Stimulated activated CD4-positive, alpha-beta T cell treated with anti-CD3 and anti-CD28 coated beads, Interleukin-4, amount 100 ng/mL, for 48 hours (primary cell): ENCODE data around the gene NEUROD6.

Experiments used
- DNase-seq, 2 donors: peaks; one replicate each; pipeline ENCODE4 v3.0.0-alpha.2; 2020; ENCODE audit warnings: low read depth in 2 of 2

NEUROD6 gene

GRCh38 chr7:31340603-31341002 lies at the start of gene NEUROD6:
Gene NEUROD6, minus strand, starts transcription at chr7:31340726. Its CDS starts 1,458 bp downstream, at chr7:31339268.
- DNase-seq: no peak

DNA sequence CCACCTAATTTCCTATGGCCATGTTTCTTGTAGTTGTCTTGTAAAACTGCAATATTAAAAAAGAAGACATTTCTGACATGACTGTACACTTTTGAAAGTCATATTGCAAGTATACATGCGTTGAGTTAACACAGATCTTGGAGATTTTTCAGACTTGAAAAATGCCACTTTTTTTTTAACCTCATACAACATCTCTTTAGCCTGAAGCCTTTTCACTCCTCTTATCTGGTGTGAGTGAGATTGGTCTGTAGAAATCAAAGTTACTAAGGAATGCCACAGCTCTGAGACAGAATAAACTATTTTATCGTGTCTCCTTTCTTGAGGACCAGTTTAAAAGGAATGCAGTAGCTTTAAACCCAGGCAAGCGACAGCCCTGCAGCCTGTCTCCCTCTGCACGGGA lies 43.9 kb upstream of the NEUROD6 start:
- no peak for DNase-seq

DNA sequence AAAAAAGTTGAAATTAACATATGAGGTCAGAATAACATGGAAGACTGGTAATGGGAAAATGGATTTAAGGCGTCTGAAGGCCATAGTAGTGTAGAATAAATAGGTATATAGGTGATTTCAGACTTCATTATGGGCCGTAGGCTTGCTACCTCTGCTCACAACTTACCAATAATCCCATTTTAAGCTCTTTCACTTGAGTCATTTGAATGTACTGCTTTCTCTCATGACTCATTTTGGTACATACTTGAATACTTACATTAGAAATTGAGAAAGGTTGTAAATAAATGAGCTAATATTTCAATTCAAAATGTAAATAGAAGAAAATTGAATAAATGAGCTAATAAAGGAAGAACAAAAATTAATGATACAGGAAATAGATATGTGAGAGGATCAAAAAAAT lies 42.2 kb upstream of the NEUROD6 start:
- no peak for DNase-seq

DNA sequence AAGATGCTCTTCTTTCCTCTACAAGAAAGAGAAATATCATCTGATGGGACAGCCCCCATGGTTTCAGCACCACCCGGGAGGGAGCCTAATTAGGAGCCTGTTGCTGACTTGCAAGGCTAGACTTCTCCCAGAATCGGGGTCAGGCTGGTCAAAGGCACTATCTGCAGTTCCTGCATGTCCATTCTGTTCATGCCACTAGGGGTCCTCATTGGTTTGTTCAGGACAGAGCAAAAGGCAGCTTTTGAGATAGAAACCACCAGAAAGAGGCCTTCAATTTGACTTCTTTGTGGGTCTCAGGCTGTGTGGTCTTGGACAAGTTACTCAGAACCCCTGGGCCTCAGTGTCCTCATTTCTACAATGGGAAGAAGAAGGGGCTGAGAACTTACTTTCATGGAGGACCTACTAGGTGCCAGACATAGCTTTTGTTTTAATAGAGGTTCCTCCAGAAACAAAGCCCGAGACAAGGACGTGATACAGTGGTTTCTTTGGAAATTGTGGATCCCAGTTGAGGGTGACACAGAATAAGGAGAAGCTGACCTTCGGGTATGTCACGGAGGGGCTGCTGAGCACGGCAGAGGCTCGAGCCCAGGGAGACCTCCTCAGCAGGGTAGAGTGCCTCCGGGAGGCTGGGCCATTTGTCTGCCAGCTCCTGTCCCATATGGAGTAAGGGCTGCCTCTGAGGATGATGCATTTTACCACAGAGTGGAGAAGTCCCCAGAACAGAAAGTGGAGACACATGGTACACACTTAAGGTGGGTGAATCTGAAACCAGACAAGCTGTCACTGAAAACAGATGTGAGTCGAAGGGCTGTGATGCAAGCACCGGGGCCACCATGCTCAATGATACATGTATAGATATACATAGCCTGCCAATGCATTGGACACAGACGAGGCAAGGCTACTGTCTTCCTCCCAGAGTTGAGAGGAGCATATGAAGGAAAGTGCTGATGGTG lies 33.1 kb upstream of the NEUROD6 start:
- no peak for DNase-seq

DNA sequence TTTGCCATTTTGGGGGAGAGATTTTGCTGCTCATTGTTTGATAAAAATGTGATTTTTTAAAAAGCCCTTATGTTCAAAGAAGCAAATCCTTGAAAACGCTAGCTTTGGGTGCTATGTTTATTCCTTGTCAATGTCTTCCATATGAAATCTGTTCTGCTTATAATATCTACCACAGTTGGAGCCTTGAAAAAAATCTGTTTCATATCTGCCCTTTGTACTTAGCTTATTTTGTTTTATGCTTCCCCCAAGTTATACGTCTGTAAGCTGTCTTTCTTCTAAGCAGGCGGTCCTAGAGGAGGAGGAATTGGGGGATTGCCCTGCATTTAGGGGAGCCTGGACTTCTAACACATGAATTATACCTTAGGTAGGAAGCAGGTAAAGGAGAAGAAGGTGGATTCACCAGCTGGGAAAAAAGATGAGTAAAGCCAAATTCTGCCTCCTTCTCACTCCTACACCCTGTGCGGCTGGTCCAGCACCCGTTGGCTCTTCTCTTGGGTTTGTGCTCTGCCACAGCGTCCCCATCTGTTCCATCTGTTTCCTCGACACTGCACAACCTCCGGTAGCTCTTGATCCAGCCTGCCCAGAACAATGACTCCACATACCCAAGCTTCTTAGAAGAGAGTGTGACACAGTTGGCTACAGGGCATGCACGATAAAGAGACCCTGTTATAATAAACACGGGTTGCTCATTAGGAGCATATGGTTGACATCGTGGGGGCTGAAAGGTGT lies 31.9 kb upstream of the NEUROD6 start:
- no peak for DNase-seq

- DNase-seq: no peak
Measured at GRCh38 chr7:31371621-31372020, 31.1 kb upstream of the NEUROD6 start.

DNA sequence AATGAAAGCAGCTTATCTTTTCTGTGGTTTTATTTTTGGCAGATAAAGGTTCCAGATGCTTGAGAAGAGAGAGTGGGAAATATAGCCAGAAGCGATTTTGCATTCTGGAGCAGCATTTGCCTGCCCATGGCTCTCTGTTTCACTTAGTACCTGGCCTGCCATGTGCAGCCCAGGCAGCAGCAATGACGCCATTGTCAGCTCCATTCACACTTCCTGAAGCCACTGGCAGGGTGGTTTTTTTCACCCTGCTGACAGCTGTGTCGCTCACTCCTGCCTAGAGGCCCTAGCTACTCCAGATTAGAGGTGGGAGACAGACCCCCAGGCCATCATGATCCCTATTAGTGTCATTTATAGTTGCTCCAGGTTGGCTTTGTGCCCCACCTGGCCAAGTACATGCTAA lies 30.1 kb upstream of the NEUROD6 start:
- DNase-seq: no peak

DNA sequence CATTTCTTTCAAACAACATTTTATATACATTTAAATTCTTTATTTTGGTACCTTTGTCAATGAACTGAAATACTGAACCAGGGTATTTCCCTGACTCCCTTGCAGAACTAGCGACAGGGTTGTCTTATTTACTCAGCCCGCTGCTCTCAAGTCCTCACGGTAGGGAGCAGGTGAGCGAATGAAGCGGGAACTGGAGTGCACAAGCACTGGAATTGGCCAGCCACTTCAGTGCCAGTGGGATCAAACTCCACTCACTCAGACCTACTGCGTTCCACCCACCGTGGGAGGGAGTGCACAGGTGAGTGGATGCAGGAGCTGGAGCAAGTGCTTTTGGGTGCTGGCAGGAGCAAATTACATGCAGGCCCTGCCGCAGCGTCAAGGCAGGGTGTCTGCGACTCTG lies 28.1 kb upstream of the NEUROD6 start:
- no peak for DNase-seq

GRCh38 chr7:31363496-31363895 lies 23.0 kb upstream of the NEUROD6 start:
- no peak for DNase-seq

DNA sequence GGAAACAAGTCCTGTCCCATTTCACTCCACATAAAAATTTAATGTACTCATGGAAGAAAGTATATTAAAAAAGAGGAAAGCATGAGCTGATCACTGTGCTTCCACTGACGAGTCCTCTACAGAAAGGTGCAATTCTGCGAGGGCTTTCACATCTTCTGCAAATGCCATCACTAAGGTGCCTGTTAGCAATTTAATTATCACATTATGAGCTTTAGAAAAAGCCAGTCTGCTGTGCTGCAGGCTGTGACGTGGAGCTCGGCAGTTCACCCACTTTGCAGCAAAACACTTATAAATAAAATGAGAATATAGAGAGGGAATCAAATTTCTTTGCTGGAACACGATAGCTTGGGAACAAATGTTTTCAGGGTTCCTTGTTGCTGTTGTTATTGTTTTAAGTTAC lies 22.5 kb upstream of the NEUROD6 start:
- no peak for DNase-seq

- no peak for DNase-seq
Measured at GRCh38 chr7:31362401-31362800, 21.9 kb upstream of the NEUROD6 start.

- no peak for DNase-seq
Measured at GRCh38 chr7:31358467-31358866, 17.9 kb upstream of the NEUROD6 start.

DNA sequence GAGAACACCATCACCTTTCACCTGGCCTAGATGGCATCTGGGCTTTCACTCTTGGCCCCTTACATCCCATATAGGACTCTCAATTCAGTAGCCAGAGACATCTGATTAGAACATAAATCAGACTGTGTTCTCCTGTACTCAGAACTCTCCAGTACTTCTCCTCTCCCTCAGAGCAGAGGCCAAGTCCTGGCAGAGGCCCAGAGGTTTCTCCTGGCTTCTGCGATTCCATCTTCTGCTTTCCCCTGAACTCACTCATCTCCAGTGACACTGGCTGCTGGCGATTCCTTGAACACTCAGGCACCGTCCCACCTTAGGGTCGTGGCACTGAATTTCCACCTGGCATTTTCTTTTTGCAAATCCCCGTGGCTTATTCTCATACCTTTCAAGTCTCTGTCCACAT lies 4.9 kb upstream of the NEUROD6 start:
- DNase-seq: no peak

DNA sequence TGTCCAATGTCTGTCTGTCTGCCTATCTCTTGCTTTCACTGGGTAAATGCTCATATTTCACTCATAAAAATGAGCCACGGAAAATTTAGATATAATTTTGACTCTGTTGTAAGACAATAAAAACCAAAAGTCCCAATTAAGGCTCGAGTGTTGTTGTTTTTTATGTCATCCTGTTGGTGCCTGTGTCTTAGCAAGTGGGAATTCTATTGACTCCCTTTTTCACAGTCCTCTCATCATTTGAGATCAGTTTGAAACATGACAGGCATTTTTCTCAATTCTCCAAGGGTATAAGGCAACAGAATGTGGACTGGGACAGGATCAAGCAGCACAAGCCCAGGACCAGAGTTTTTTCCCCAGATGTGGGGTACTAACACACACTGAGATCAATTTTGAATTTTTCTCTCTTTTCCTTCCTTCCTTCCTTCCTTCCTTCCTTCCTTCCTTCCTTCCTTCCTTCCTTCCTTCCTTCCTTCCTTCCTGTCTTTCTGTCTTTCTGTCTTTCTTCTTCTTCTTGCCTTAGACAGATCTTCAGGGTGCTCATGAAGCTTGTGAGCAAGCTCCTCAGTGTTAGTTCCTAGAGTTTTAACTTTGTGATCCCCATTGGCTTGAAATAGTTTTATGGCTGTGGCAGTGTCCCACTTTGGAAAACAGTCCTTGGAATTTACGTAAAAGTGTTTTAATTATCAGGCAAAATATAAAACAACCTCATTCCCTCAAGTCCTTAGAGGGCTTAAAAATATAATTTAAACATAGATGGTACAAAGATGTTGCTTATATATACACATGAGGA lies 3.2 kb upstream of the NEUROD6 start:
- no peak for DNase-seq

DNA sequence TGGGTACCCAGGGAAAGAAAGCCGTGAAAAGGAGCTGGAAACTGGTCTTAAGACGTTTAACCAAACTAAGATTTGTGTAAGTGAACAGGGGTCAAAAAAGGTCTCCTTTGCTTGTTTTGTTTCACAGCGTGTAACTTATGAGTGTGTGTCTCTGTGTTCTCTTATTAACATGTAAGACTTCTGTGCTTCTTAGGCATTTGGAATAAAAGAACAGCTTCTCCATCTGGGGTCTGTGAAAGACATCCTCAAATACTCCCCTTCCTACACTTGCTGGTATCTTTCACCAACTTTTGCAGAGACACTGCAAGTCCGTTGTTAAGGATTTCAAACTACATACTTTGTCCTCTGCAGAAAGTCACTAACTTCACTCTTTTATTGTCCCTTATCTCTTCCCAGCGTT lies 615 bp upstream of the NEUROD6 start:
- DNase-seq: no peak

- DNase-seq: no peak
Measured at GRCh38 chr7:31340051-31340450, 475 bp downstream of the NEUROD6 start.

GRCh38 chr7:31338706-31339105 lies 1.8 kb downstream of the NEUROD6 start:
- no peak for DNase-seq

DNA sequence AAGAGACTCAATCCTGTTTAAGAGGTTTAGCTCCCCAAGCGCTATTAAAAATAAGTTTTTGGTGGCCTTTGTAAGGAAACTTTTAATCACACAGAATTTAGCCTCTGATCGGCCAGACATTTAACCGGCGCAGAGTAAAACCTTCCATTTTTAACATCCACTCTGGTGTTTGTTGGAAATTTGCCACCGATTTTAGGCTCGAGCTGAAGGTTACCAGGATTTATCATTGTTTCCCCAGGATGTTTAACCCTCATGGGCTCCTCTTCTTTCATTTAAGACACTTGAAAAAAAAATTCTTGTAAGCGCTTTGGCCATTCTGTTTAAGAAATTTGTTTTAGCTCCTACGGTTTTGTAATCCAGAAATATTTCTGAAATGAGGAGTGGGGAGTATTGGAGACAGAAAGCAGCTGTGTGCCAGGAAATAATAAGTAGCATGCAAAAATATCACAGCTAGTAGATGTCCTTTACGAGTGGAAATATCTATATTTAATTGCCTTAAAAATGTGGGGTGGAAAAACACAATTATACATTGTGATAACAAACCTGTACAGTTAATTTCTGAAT lies 3.4 kb downstream of the NEUROD6 start:
- no peak for DNase-seq

- no peak for DNase-seq
Measured at GRCh38 chr7:31336202-31337001, 4.1 kb downstream of the NEUROD6 start.

- DNase-seq: no peak
Measured at GRCh38 chr7:31335884-31336201, 4.7 kb downstream of the NEUROD6 start.

DNA sequence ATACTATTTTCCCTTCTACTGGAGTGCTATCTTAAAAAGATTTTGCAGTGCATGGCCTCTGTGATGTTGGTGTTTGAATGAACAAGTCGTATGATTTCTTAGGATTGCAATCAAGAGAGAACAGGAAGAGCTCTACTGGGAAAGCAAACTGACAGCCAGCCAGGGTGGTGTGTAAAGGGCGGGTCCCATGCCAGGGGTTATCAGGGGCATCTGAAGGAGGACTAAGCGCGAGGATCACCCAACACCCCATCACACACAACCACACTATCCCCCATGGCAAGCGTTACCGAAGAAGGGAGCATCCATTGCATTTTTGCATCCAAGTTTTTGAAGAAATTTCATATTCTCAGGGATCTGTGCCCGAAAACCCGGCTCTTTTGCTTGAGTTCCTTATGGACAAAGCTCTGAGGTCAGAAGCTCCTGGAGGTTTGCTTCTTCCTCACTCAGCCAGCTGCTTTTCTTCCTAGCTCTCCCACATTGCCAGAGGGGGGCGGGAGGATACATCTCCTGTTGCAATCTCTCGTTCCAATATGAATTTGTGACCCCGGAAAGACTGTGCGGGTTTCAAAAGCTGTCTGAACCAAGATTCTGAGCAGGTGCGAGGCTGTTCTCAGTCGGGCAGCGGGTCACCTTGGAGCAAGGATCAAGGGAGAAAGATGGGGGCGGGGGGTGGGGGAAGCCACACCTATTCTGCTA lies 5.2 kb downstream of the NEUROD6 start:
- DNase-seq: no peak
